ENCODE measurements around the gene FAM53C. TPM values are rescaled to one million over a fixed set of nuclear protein-coding genes. Genes with fewer than 3 reads are reported as not detected.
A peak's percentile ranks its signal among the peaks of the same experiment; 100 is the strongest.

Gene FAM53C
- total RNA-seq, 1 experiment from 2014 or later = 39.8 TPM

- DNase-seq (ENCODE audit: low spot score) = no peak
- ChIA-PET CTCF (interaction anchor here (1.3 kb wide), 1 partner anchor 17 kb away, joined by 4 read pairs; the partner anchor contains the start of gene KDM3B), POLR2A (ENCODE audit: low non-redundant PET) (no interaction called here)
- intact Hi-C loops (cut with micrococcal nuclease; ENCODE audit: unreplicated experiment) = no loop called here
- no peak overlapping the region for H3K4me3 ChIP-seq (ENCODE audit: low read depth, low read length, poor library complexity, severe bottlenecking)
- no peaks in the 10 kb centered on the region for H3K4me1 ChIP-seq (ENCODE audit: insufficient read depth, low read length, poor library complexity, severe bottlenecking)
- TF ChIP-seq EZH2 (IDR thresholded peaks at IDR 0.05; ENCODE audit: borderline replicate concordance, low read depth, low read length, poor library complexity, severe bottlenecking) (no peak), CTCF (conservative IDR thresholded peaks at IDR 0.05; ENCODE audit: low read depth, low read length) (no peak)
- H3K9me3 ChIP-seq (ENCODE audit: low read depth, low read length, poor library complexity, severe bottlenecking) = no peaks in the 10 kb centered on the region
- no TSS peak for BruUV-seq (replicated peaks)
- H3K27me3 ChIP-seq (replicated peaks; ENCODE audit: insufficient read depth, low read depth, low read length, poor library complexity) = no peaks in the 10 kb centered on the region
- H3K27ac ChIP-seq (ENCODE audit: low read depth, low read length, poor library complexity, severe bottlenecking) = no peak overlapping the region
- H3K36me3 ChIP-seq (ENCODE audit: insufficient read depth, low read length, poor library complexity, severe bottlenecking) = peaks cover 7% of the 10 kb centered on the region
Measured at GRCh38 chr5:138369706-138370105, 31.6 kb downstream of the FAM53C start.

GRCh38 chr5:138370537-138370936 is 32.5 kb downstream of the FAM53C start:
- DNase-seq (ENCODE audit: low spot score) = peak; percentile 14
- ChIA-PET POLR2A (ENCODE audit: low non-redundant PET) (interaction anchor here (0.6 kb wide), 1 partner anchor 504 kb away, joined by 5 read pairs; no protein-coding TSS in a partner anchor), CTCF (interaction anchor here (1.3 kb wide), 1 partner anchor 18 kb away, joined by 4 read pairs; the partner anchor contains the start of gene KDM3B)
- intact Hi-C loops (cut with micrococcal nuclease; ENCODE audit: unreplicated experiment) = no loop called here
- TF ChIP-seq CTCF (conservative IDR thresholded peaks at IDR 0.05; ENCODE audit: low read depth, low read length) = no peak
- no peak for TF ChIP-seq EZH2 (IDR thresholded peaks at IDR 0.05; ENCODE audit: borderline replicate concordance, low read depth, low read length, poor library complexity, severe bottlenecking)
- no peaks in the 10 kb centered on the region for H3K27me3 ChIP-seq (replicated peaks; ENCODE audit: insufficient read depth, low read depth, low read length, poor library complexity)
- no TSS peak for BruUV-seq (replicated peaks)
- H3K9me3 ChIP-seq (ENCODE audit: low read depth, low read length, poor library complexity, severe bottlenecking) = no peaks in the 10 kb centered on the region
- H3K27ac ChIP-seq (ENCODE audit: low read depth, low read length, poor library complexity, severe bottlenecking) = no peak overlapping the region
- no peaks in the 10 kb centered on the region for H3K4me1 ChIP-seq (ENCODE audit: insufficient read depth, low read length, poor library complexity, severe bottlenecking)
- H3K4me3 ChIP-seq (ENCODE audit: low read depth, low read length, poor library complexity, severe bottlenecking) = no peak overlapping the region
- H3K36me3 ChIP-seq (ENCODE audit: insufficient read depth, low read length, poor library complexity, severe bottlenecking) = peaks cover 7% of the 10 kb centered on the region

- Histone ChIP-seq H3K36me3 (ENCODE audit: insufficient read depth, low read length, poor library complexity, severe bottlenecking) (peaks cover 7% of the 10 kb centered on the region), H3K9me3 (ENCODE audit: low read depth, low read length, poor library complexity, severe bottlenecking) (no peaks in the 10 kb centered on the region), H3K4me1 (ENCODE audit: insufficient read depth, low read length, poor library complexity, severe bottlenecking) (no peaks in the 10 kb centered on the region), H3K4me3 (ENCODE audit: low read depth, low read length, poor library complexity, severe bottlenecking) (no peak overlapping the region), H3K27me3 (replicated peaks; ENCODE audit: insufficient read depth, low read depth, low read length, poor library complexity) (no peaks in the 10 kb centered on the region), H3K27ac (ENCODE audit: low read depth, low read length, poor library complexity, severe bottlenecking) (no peak overlapping the region)
- TF ChIP-seq CTCF (conservative IDR thresholded peaks at IDR 0.05; ENCODE audit: low read depth, low read length) = no peak
- TF ChIP-seq EZH2 (IDR thresholded peaks at IDR 0.05; ENCODE audit: borderline replicate concordance, low read depth, low read length, poor library complexity, severe bottlenecking) = no peak
- no peak for DNase-seq (ENCODE audit: low spot score)
- intact Hi-C loops (cut with micrococcal nuclease; ENCODE audit: unreplicated experiment) = no loop called here
- ChIA-PET POLR2A (ENCODE audit: low non-redundant PET) (no interaction called here), CTCF (no interaction called here)
- BruUV-seq (replicated peaks) = no TSS peak
Measured at GRCh38 chr5:138371454-138371853, 33.4 kb downstream of the FAM53C start.

Measured in A673 (cell line).